GM12872 (cell line): ENCODE data around the gene SLC25A29.
A peak's percentile ranks its signal among the peaks of the same experiment; 100 is the strongest.

ENCODE experiments used
- TF ChIP-seq, protein P1 (sequence below): IDR thresholded peaks from 3 replicates; pipeline ENCODE4 v1.5.1; 2011; ENCODE audit warnings: low read depth, mild to moderate bottlenecking, low read length, moderate library complexity; ENCODE audit not compliant: insufficient read depth

SLC25A29 gene

DNA sequence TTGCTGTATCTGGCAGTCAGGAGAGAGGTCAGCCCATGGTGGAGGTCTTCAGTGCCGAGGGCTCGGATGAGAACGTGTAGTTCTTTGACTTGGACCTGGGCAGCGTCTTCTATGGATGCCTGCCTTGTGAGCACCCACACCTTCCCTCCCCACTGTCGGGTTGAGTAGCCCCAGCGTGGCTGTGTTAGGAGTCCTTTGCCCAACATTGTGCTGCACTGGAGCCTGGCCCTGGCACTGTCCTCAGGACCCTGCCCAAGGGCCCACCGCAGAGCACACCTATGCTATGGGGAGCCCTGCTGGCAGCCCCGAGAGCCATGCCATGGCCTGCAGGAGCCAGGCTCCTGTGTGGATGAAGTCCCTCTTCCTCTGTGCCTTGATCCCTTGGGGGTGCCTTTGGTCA is 26.7 kb downstream of the SLC25A29 start:
- TF ChIP-seq, protein P1, sequence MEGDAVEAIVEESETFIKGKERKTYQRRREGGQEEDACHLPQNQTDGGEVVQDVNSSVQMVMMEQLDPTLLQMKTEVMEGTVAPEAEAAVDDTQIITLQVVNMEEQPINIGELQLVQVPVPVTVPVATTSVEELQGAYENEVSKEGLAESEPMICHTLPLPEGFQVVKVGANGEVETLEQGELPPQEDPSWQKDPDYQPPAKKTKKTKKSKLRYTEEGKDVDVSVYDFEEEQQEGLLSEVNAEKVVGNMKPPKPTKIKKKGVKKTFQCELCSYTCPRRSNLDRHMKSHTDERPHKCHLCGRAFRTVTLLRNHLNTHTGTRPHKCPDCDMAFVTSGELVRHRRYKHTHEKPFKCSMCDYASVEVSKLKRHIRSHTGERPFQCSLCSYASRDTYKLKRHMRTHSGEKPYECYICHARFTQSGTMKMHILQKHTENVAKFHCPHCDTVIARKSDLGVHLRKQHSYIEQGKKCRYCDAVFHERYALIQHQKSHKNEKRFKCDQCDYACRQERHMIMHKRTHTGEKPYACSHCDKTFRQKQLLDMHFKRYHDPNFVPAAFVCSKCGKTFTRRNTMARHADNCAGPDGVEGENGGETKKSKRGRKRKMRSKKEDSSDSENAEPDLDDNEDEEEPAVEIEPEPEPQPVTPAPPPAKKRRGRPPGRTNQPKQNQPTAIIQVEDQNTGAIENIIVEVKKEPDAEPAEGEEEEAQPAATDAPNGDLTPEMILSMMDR = no peak

DNA sequence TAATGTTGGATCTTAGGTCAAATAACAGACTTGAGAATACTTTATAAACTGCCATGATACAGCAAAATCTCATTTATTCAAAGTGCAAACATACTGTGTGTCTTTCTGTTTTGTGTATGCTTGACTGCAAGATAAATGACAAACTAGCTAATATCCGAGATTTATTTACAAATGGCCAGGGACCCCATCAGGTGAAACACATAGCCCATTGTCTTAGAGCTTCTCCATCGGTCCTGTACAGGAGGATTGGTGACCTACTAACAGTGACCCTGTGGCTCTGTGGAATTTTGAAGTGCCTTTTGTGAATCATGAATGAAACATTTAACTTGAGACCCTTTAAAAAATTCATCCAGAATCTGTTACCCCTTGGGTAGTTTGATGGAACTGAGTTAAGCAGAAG is 27.1 kb downstream of the SLC25A29 start:
- TF ChIP-seq, protein P1 = no peak

DNA sequence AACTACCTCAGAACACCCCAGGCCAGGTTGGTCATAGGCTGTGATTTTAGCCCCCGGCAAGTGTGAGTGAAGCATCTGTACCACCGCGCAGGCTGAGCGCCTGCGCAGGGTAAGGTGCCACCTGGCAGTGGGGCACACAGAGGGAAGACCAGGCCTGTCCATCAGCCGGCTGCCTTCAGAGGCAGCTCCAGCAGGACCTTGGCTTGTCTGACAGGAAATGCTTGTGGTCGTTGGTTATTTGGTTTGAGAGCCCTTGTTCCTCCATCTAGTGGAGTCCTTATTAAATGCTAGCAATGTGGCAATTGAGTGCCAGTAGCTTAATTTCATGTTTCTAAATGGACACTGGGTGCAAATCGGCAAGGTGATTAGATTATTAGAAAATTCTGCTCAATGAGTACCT is 27.5 kb downstream of the SLC25A29 start:
- TF ChIP-seq, protein P1 = peak; percentile 31; the same call in 1 of the 3 replicates

DNA sequence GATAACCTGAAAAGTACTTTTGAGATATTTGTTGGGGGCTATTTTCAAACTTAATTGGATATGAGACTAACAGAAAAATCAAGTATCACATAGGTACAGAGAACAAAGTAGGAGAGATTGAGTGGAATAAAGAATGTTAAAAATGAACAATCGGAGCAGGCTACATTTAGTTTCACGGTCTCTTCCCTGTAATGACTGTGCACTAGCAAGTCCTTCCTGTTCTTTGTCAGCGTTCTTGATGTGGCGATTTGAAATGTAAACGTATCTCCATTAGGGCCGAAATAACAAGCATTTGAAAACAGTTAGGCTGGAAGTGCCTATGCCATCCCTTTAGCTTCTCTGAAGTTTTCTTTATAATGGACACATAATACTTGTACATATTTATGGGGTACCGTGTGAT is 31.0 kb downstream of the SLC25A29 start:
- TF ChIP-seq, protein P1 = no peak

DNA sequence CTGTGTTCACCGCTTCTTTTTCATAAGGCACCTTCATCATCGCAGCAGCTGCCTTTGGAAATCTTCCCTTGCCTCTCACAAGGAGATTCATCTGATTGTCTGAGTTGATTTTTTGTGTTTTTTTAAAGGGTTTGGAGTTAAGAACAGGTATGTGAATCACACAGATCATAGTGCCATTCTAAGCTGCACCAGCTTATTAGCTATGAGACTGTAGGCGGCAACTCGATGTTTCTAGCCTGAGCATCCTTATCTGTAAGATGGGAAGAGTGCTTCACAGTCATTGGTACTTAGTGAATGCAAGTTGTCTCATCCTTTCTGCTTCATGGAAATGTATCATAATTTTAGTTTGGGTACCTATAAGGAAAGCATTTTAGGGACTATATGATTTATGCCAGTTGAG is 32.0 kb downstream of the SLC25A29 start:
- TF ChIP-seq, protein P1 = no peak

DNA sequence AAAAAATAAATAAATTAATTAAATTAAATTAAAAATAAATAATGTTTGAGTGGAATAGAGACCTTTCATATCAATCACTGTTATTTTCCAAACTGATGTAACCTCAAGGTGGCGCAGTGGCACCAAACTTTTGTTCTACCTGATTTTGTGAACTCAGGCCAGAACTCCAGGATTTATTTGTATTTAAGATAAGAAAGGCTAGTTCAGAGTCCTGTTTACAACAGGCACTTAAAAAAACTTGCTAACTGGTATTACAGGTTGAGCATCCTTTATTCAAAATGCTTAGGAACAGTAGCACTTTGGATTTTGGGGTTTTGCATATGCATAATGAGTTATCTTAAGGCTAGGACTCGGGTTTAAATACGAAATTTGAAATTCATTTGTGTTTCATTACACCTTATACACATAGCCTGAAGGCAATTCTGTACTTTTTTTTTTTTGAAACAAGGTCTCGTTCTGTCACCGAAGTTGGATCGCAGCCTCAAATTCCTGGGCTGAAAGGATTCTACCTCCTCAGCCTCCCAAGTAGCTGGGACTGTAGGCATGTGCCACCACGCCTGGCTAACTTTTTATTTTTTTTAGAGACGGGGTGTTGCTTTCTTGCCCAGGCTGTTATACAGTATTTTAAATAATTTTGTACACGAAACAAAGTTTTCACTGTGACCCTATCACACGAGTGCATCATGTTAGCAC is 34.9 kb downstream of the SLC25A29 start:
- TF ChIP-seq, protein P1 = peak; percentile 29; the same call in 2 of the 3 replicates

DNA sequence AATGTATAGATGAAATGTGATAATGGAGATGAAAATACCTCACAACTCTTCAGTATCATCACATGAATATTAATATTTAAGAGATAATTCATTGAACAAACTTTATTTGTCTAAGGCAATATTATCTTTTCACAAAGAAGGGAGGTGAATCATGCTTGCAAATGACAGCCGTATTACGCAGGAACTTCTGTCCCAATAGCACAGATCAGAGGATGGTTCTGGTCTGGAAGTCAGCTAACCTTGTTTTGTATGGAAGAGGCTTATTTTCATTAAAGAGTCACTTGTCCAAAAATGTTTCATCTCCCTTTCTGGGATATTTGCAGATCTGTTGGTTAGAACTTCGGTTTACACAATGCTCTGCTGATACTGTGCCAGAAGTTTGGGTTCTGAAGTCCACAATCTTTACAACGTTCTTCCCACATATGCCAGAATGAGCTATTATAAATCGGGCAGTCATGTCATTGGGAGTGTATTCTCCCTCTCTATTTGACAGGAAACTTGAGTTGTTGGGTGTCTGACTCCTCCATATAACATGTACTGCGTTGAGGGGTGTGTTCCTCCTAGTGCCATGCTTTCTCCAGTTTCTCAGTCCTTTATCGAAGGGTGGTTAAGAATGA is 37.5 kb downstream of the SLC25A29 start:
- TF ChIP-seq, protein P1 = no peak
